K562 (cell line): ENCODE data around the gene MVD. TPM values are rescaled to one million over a fixed set of nuclear protein-coding genes. Genes with fewer than 3 reads are reported as not detected.

Source experiments
- CREM ChIP-seq: IDR thresholded peaks from 2 replicates; pipeline ENCODE4 v1.6.1; 2014; ENCODE audit warnings: antibody characterized with exemption, low read depth
- FOXP4 ChIP-seq: sonication (generic); formaldehyde crosslinking; IDR thresholded peaks from 2 replicates; pipeline ENCODE4 v1.8.0; 2022; ENCODE audit warnings: mild to moderate bottlenecking, missing genetic modification reagents, borderline replicate concordance
- JUND ChIP-seq, 2 experiments: IDR thresholded peaks; 2 replicates in 1 of 2; 3 replicates in 1 of 2; pipeline ENCODE4 v1.6.1; 2011; ENCODE audit warnings: borderline replicate concordance in 2 of 2, low read depth in 2 of 2, low read length in 2 of 2, improper control_type of control experiment in 1 of 2, missing biosample characterization in 1 of 2, missing genetic modification characterization in 1 of 2, missing genetic modification reagents in 1 of 2
- MTF1 ChIP-seq: fragments of 250-450 bp; sonication (Bioruptor Pico); IDR thresholded peaks from 2 replicates; pipeline ENCODE4 v1.9.0; 2021; ENCODE audit warnings: moderate library complexity, mild to moderate bottlenecking, inconsistent platforms, borderline replicate concordance
- PKNOX1 ChIP-seq: fragments of 450-650 bp; IDR thresholded peaks from 2 replicates; pipeline ENCODE4 v1.6.1; 2016
- SIN3A ChIP-seq, 2 experiments: fragments of 150-350 bp in 1 of 2; IDR thresholded peaks; 2 replicates each; pipeline ENCODE4 v1.6.1; 2011 to 2016; ENCODE audit warnings: borderline replicate concordance in 2 of 2, low read depth in 2 of 2, low read length in 2 of 2, mild to moderate bottlenecking in 2 of 2, moderate library complexity in 2 of 2; ENCODE audit not compliant: control insufficient read depth in 1 of 2
- SPI1 ChIP-seq: IDR thresholded peaks from 2 replicates; pipeline ENCODE4 v1.6.1; 2011; ENCODE audit warnings: low read depth, low read length, control low read depth, borderline replicate concordance
- SREBF2 ChIP-seq: sonication (generic); formaldehyde crosslinking; IDR thresholded peaks from 2 replicates; pipeline ENCODE4 v1.4.0; 2020; ENCODE audit warnings: mild to moderate bottlenecking, missing genetic modification reagents
- SUPT5H ChIP-seq: fragments of 450-650 bp; IDR thresholded peaks from 2 replicates; pipeline ENCODE4 v1.6.1; 2016
- TGIF2 ChIP-seq: sonication (generic); formaldehyde crosslinking; IDR thresholded peaks from 2 replicates; pipeline ENCODE4 v1.8.1; 2022; ENCODE audit warnings: mild to moderate bottlenecking, missing genetic modification reagents, moderate library complexity
- ZNF12 ChIP-seq: sonication (generic); formaldehyde crosslinking; IDR thresholded peaks from 2 replicates; pipeline ENCODE4 v1.4.0; 2020; ENCODE audit warnings: mild to moderate bottlenecking, missing genetic modification reagents
- ZNF318 ChIP-seq, 2 experiments: fragments of 450-650 bp; IDR thresholded peaks; 2 replicates each; pipeline ENCODE4 v1.6.1; 2016; ENCODE audit warnings: mild to moderate bottlenecking in 2 of 2, borderline replicate concordance in 1 of 2, low read depth in 1 of 2, moderate library complexity in 1 of 2
- polyA plus RNA-seq, 8 experiments: library from polyadenylated mRNA; depleted of rRNA in 4 of 8; stranded (reverse) in 5 of 8; unstranded in 3 of 8; fragments of >200 nt; fragmentation: Nextera tagmentation in 2 of 8; fragmentation: Illumina TruSeq in 1 of 8; extraction: Ambion mirVana in 2 of 8; extraction: Trizol in 1 of 8; gene quantifications; 2 replicates each; pipeline versions ENCODE4 v1.2.1 to v1.2.3, GENCODE V29; 2011 to 2014; ENCODE audit warnings: inconsistent platforms in 1 of 8, missing spikeins in 1 of 8
- total RNA-seq, 7 experiments: library from RNA; depleted of rRNA in 6 of 7; stranded (reverse); fragments of >200 nt in 6 of 7; fragmentation: Illumina TruSeq in 2 of 7; extraction: Trizol in 2 of 7; gene quantifications; 2 replicates each; pipeline versions ENCODE4 v1.2.1 to v1.2.3, GENCODE V29; 2011 to 2021; ENCODE audit warnings: low replicate concordance in 1 of 7

Gene MVD
- total and polyA plus RNA-seq, 9 of the 15 experiments (the other 6 are each of a cell fraction or from before 2014, with no cell fraction given), result 12.2 to 141 (median 45.3) TPM

- TF ChIP-seq ZNF318 (IDR thresholded peaks at IDR 0.05; ENCODE audit: borderline replicate concordance in 1 of 2, low read depth in 1 of 2) (no peak), ZNF12 (CRISPR knock-in tag) (peak; percentile 83; the same call in 1 of the 2 replicates), FOXP4 (CRISPR knock-in tag) (no peak), SPI1 (no peak), MTF1 (CRISPR knock-in tag) (no peak), SUPT5H (peak; percentile 25; the same call in 1 of the 2 replicates), CREM (peak; percentile 82), JUND (IDR thresholded peaks at IDR 0.05; ENCODE audit: borderline replicate concordance, low read depth, low read length) (peak; percentile 59), JUND (tag; IDR thresholded peaks at IDR 0.05; ENCODE audit: borderline replicate concordance, low read depth, low read length) (no peak), SIN3A (IDR thresholded peaks at IDR 0.05; ENCODE audit: borderline replicate concordance in 2 of 2, control insufficient read depth in 1 of 2, low read depth in 2 of 2, low read length in 2 of 2) (no peak), SREBF2 (CRISPR knock-in tag) (no peak), PKNOX1 (peak; percentile 93), TGIF2 (CRISPR knock-in tag) (no peak; the same call in 1 of the 2 replicates)
Observed at GRCh38 chr16:88700636-88701482, 38.0 kb upstream of the MVD start (continued).
